Stimulated activated CD4-positive, alpha-beta T cell treated with anti-CD3 and anti-CD28 coated beads, Interleukin-4, amount 100 ng/mL, for 4 hours (primary cell): Measurements from ENCODE around the gene MYO7B.

Source experiments
- DNase-seq, 2 experiments: peaks; one replicate each; pipeline ENCODE4 v3.0.0-alpha.2; 2020

Gene MYO7B

GRCh38 chr2:127535422-127535901 lies at the start of gene MYO7B:
Gene MYO7B (plus strand): TSS chr2:127535683. CDS start chr2:127559723, 24,040 bp downstream.
- no peak for DNase-seq

DNA sequence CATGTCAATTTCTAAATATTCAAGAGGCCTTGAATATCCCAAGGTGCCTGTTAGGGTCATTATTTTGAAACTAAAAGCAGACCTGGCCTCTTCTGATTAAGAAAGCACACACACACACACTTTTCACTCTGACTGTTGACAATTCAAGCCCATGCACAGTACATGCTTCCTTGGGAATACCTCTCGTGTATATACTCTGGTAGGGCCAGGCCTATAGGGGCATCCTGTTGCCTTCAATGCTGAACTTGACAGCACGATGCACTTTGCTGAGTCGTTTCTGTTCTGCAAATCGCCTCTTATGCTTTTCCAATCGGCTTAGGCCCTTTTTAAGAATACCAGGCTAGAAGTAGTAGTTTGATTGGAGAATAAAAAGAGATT lies 49.8 kb upstream of the MYO7B start:
- DNase-seq: no peak

- no peak for DNase-seq
Measured at GRCh38 chr2:127486247-127487058, 49.0 kb upstream of the MYO7B start.

GRCh38 chr2:127490283-127490682 lies 45.2 kb upstream of the MYO7B start:
- no peak for DNase-seq

- DNase-seq: no peak
Measured at GRCh38 chr2:127498386-127498785, 37.1 kb upstream of the MYO7B start.

GRCh38 chr2:127503491-127503890 lies 32.0 kb upstream of the MYO7B start:
- DNase-seq: no peak

- no peak for DNase-seq
Measured at GRCh38 chr2:127504552-127505430, 30.7 kb upstream of the MYO7B start.

DNA sequence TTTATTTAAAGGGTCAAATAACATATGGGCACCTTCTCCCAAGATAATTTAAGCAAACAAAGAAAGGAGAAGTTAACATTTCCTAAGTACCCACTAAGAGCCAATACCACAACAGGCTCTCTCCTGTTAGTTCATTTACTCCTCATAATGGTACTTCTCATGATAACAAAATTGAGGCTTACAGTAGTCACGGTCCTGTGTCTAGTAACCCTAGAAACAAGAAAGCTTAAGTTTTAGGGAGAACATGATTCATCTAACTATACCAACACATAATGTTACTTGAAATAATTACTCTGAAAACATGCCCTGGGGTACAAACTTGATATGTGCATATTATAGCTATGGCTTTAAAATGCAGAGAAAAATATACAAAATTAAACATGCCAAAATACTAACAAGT lies 29.0 kb upstream of the MYO7B start:
- no peak for DNase-seq

DNA sequence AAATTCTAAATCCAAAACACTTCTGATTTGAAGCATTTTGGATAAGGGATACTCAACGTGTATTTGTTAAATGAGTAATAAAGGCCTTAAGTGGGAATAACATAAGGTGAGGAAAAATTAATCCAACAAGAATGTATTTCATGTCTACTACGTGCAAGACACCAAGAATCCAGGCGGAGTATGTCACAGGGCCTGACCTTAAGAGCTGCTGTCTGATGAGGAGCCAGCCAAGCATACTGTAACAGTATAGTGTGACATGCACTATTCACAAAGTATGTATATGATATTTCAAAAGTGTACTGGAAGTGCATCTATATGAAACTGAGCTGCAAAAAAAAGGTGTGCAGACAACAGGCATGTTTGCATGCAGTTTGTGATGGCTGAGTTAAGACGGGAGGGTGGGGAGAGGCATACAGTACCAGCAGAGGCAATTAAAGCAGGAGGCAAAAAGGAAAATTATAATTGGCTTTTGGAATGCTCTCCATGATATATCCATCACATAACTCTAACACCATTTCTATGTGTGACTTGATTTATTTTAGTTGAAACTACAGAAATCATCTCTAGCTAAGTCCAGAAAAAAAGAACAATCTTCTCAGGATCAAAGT lies 27.4 kb upstream of the MYO7B start:
- no peak for DNase-seq

DNA sequence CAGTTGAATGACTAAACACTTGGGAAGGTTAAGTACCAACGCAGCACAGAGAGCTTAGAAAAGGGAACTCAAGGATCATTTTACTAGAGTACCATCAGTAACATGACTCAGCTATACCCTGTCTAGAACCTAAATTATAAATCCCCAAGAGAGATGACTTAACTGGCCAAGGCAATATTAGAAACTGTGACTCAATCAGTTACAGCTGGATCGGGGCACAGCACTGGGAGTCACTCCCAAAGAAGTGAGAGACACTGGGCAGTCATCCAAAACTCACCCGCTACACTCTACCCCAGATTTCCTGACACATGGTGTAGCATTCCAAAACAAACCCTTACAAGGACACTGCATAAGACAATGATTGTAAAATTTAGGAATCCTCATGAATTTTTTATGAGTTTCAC lies 26.9 kb upstream of the MYO7B start:
- no peak for DNase-seq

- DNase-seq: no peak
Measured at GRCh38 chr2:127510073-127510472, 25.4 kb upstream of the MYO7B start.

DNA sequence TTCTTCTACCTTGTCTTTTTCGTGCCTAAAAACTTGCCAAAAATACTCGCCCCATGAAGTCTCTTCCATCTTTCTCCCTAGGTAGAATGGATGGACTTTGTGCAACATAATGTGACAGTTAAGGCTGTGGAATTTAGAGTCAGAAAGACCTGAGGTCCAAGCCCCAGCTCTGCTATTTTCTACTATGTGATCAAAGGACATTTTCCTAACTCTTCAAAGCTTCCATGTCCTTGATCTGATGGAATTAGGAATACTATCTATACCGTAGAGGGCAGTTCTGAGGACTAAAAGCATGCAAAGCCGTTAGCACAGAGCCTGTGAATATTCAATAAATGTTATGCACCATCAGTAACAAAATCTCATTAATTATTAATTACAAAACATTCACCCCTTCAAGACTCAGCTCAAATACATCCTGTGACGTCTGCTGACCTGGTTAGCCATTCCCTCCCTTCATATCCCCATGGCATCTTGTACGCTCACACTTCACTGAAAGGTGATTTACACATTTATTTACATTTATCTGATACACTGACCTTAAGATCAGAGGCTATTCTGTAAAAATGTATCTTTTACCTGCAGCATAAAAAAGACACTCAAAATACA lies 24.3 kb upstream of the MYO7B start:
- DNase-seq: no peak

- DNase-seq: no peak
Measured at GRCh38 chr2:127511917-127512316, 23.6 kb upstream of the MYO7B start.

- DNase-seq: no peak
Measured at GRCh38 chr2:127512362-127512761, 23.1 kb upstream of the MYO7B start.

- no peak for DNase-seq
Measured at GRCh38 chr2:127514076-127514475, 21.4 kb upstream of the MYO7B start.

DNA sequence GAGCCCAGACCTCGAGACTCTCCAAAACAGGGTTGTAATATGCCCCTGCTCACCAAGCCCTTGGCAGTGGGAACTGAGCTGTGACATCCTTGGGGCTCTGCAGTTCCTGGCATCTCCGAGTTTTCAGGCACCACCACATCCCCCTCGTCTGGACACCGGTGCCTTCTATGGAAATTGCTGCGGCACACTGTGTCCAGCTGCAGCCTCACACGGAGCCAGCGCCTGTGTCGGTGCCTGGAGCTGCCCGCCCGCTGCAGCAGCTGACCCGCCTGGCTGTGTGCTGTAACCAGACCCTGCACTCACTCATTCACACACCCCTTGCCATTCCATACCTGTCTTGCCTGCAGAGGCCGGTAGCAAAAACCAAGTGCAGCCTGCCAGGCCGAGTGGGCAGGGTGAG lies 21.0 kb upstream of the MYO7B start:
- DNase-seq: no peak

DNA sequence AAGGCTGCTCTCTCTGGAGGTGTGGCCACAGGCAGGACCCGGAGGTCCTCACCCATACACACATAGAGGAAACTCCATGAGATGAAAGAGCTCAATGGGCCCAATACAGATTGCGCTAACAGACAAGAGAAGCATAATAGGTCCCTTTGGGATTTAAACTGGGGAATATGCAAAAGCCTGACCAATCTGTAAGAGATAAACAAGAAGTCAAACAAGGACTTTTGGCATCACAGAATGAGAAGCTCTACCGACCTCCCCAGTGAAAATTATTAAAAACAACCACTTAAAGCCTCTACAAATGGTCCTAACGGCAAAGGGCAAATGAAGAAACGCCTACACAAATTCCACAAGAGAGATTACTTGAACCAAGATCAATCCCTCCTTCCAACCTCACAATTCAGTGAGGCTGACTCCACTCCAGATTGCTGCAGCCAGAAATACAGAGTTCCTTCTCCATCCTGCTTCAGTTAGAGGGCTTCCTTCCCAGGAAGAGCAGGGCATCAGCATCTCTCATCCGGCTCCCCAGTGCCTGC lies 20.0 kb upstream of the MYO7B start:
- no peak for DNase-seq

- DNase-seq: no peak
Measured at GRCh38 chr2:127516041-127516762, 19.3 kb upstream of the MYO7B start.

DNA sequence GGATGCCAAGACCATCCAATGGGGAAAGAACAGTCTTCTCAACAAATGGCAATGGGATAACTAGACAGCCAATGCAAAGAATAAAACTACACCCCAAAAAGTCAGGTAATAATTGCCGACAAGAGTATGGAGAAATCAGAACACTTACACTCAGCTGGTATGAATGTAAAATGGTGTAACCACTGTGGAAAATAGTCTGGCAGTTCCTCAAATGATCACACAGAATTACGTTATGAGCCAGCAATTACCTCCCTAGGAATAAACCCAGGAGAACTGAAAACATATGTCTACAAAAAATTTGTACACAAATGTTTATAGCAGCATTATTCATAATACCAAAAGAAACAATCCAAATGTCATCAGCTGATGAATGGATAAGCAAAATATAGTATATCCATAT lies 18.0 kb upstream of the MYO7B start:
- no peak for DNase-seq

DNA sequence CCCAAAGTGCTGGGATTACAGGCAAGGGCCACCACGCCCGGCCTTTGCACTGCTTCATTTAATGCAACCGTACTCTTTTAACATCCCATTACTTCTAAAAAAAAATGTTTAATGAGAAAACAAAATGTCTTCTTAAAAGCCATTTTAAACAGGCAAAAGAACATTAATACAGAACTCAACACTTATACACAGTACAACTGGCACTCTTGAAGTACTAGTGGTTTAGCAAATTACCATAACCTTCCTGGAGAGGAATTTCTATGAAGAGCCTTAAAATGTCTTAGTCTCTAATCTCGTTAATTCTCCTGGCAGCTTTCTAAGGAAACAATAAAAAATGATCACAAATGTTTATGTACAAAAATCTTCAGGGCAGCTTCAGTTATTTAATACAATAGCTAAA lies 15.1 kb upstream of the MYO7B start:
- no peak for DNase-seq

- no peak for DNase-seq
Measured at GRCh38 chr2:127523269-127523939, 12.1 kb upstream of the MYO7B start.
